HT-29 (cell line): ENCODE measurements around the gene LRGUK. TPM values are rescaled to one million over a fixed set of nuclear protein-coding genes. Genes with fewer than 3 reads are reported as not detected.
"Not testable (repeated sequence)": the region's sequence is repeated elsewhere in the genome, so short reads cannot be mapped to it uniquely, and the experiment has no call there.

ENCODE experiments used
- DNase-seq: peaks from one replicate; pipeline ENCODE4 v3.0.0-alpha.2; 2015; ENCODE audit warnings: low spot score
- total RNA-seq: library from RNA; depleted of rRNA; stranded (reverse); fragments of >200 nt; shearing (Covaris generic); gene quantifications from 2 replicates; pipeline ENCODE4 v1.2.3, GENCODE V29; 2014; rRNA removed

The LRGUK gene, protein sequence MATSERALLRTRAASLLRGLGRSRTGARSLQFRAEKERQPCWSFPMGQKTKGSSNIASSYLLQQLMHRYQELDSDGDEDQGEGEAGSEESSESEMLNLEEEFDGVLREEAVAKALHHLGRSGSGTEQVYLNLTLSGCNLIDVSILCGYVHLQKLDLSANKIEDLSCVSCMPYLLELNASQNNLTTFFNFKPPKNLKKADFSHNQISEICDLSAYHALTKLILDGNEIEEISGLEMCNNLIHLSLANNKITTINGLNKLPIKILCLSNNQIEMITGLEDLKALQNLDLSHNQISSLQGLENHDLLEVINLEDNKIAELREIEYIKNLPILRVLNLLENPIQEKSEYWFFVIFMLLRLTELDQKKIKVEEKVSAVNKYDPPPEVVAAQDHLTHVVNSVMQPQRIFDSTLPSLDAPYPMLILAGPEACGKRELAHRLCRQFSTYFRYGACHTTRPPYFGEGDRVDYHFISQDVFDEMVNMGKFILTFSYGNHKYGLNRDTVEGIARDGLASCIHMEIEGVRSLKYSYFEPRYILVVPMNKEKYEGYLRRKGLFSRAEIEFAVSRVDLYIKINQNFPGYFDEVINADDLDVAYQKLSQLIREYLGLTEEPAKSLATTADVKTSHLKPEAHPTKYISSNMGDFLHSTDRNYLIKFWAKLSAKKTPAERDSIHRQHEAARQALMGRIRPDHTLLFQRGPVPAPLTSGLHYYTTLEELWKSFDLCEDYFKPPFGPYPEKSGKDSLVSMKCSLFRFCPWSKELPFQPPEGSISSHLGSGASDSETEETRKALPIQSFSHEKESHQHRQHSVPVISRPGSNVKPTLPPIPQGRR
- total RNA-seq, result 0.03 TPM in 1 of 2 replicates, not detected in the other

DNA sequence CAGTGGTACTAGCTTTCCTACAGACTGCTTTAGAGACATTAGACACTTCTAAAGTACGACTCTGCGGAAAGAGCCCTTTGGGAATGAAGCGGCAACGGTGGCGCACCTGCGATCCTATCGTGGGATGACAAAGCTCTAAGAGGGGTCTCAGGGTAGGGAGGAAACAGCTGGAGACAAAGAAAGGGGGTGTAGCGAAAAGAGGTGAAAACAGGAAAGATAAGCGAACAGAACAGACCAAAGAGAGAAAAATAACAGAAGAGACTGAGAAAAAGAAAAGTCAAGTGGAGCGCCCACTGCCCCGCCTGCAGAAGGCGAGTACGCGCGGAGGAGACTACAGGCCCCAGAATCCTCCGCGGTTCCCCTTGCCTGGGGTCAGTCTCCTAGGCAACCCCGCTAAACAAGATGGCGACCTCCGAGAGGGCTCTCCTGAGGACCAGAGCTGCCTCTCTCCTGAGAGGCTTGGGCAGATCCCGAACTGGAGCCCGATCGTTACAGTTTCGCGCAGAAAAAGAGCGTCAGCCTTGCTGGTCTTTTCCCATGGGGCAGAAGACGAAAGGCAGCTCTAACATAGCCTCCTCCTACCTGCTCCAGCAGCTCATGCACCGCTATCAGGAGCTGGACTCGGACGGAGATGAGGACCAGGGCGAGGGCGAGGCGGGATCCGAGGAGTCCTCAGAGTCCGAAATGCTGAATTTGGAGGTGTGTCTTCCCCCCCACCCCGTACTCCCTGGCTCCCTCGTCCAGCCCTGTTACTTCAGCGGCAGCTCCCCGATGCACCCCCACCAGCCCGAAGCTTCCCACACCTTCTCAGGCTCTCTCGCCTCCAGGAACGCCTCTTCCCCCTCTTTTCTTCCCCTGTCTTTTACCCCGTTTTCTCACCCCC lies at the start of gene LRGUK:
Gene LRGUK, plus strand, starts transcription at position 375 of the 883 bp plus-strand sequence. Its CDS starts 28 bp downstream, at position 403.
- no peak for DNase-seq

- DNase-seq, result not testable (repeated sequence)
Measured at GRCh38 chr7:134077560-134077959, 49.6 kb upstream of the LRGUK start.

DNA sequence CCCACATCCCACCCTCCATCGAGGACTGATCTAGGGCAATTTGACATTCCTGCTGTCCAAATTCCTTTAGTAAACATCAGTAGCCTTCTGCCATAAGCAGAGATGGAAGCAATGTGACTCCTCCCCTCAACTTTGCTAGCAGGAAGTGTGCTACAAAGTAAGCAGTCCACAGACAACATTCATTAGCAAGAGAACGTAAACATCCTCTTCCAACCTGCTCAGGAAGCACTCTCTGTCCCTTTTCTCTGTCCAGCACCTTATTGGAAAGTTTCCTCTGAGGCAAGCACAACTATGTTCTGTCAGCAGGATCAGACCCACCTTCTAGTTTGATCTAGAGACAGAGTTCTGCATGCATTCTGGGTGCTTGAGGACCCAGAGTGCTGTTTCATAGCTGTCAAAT lies 48.1 kb upstream of the LRGUK start:
- peak; percentile 14 for DNase-seq

GRCh38 chr7:134081695-134082094 lies 45.4 kb upstream of the LRGUK start:
- DNase-seq, result no peak

DNA sequence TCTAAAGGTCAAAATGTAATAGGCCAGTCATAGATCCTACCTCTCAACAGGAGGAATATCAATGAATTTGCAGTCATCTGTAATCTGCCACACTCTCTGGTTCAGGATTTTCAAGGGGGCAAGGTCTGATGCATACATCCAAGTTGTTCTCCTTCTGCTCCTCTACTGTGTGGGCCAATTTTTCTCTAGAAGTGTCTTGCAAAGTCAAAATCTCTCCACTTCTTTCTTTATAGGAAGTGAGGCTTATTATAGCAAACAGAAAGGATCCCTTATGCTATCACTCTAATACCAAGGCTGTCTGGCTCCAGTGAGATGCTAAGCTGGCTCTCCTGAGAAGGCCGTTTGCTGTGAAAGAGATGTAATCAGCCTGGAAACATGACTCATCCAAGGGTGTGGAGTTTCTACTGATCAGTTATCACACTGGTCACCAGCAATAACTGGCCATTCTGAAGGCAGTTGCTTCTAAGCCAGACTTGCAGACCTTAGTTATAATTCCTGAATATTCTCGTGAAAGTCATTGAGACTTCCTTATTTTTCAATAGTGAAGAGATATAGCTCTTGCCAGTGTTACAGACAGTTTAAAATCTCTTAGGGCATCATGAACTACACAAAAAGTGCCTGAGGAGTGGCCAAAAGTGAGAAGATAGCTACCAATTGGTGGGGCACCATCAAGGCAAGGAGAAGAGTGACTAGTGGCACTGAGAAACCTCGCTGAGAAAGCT lies 43.2 kb upstream of the LRGUK start:
- peak; percentile 41 for DNase-seq

GRCh38 chr7:134084488-134085144 lies 42.5 kb upstream of the LRGUK start:
- no peak for DNase-seq

- no peak for DNase-seq
Measured at GRCh38 chr7:134085311-134085710, 41.8 kb upstream of the LRGUK start.

GRCh38 chr7:134086998-134087735 lies 40.0 kb upstream of the LRGUK start:
- no peak for DNase-seq

- DNase-seq, result no peak
Measured at GRCh38 chr7:134088199-134088598, 38.9 kb upstream of the LRGUK start.

DNA sequence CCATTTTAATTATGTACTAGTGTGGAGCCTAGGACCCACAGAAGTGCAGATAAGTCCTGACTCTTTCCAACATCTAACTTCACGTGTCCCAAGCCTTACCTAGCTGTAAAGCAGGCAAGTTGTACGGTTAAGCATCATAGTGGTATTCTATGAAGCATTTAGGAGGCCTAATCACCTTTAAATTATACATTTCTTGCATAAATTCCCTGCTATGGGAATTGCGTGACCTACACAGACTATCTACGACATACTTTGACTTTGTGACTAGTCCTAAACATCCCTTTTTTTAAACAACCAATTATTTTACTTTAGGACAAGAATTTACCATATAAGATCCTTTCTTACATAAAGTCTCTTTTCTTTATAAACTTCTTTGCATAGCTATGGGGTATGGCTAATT lies 37.7 kb upstream of the LRGUK start:
- DNase-seq, result no peak

- no peak for DNase-seq
Measured at GRCh38 chr7:134098072-134098471, 29.1 kb upstream of the LRGUK start.

GRCh38 chr7:134101716-134102115 lies 25.4 kb upstream of the LRGUK start:
- no peak for DNase-seq

DNA sequence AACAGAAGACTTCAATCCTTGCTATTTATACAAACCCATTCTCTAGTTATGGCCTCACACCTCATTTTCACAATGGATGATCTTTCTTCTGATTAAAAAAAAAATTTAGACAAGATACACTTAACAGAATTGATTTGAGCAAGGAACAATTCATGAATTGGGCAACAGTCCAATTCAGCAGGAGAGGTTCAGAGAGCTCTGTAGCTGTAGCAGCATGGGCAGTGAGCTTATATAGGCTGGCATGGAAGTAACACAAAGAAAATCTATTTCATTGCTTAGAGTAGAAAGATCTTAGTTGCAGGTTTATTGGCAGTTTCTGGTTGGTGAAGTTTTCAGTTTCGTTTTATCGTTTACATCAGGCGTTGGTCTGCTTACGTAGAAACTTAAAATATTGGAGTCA lies 23.0 kb upstream of the LRGUK start:
- no peak for DNase-seq

- DNase-seq, result no peak
Measured at GRCh38 chr7:134105841-134106240, 21.3 kb upstream of the LRGUK start.

GRCh38 chr7:134108802-134109201 lies 18.3 kb upstream of the LRGUK start:
- DNase-seq, result no peak

DNA sequence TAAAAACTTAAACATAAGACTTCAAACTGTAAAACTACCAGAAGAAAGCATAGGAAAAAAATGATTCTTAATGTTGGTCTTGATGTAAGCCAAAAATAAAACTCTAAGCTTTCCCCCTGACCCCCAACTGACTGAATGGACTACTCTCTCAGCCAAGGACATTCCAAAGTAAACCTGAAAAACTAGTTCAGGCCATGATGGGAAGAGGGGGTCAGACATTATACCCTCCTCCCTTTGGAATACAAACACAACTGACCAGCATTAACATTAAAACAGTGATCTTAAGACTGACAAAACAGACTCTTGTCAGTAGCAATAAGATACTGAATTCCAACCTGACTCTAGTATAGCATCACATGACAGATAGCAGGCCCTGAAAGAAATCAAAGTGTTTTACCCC lies 13.5 kb upstream of the LRGUK start:
- DNase-seq, result no peak

DNA sequence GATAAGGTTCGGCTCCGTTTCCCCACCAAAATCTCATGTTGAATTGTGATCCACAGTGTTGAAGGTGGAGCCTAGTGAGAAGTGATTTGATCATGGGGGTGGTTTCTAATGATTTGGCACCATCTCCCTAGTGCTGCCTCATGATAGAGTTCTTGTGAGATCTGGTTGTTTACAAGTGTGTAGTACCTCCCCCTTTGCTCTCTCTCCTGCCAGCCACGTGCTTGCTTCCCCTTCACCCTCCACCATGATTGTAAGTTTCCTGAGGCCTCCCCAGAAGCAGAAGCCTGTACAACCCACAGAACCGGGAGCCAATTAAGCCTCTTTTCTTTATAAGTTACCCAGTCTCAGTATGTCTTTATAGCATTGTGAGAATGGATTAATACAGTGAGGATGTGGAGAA lies 12.1 kb upstream of the LRGUK start:
- no peak for DNase-seq

DNA sequence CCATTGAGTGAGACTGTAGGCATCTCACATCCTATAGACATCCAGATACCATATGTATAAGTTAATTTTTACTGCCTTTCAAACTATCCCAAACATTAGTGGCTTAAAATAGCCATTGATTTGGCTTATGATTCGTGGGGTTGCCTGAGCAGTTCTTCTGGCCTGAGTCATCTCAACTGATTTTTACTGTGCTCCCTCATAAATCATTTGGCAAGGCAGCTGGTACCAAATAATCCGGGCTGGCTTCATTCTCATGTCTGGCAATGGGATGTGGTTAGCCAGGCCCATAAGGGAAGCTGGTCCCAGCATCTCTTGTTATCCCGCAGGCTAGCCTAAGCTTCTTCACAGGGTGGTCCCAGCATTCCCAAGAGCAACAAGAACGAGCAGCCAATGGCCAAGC lies 6.7 kb upstream of the LRGUK start:
- no peak for DNase-seq

DNA sequence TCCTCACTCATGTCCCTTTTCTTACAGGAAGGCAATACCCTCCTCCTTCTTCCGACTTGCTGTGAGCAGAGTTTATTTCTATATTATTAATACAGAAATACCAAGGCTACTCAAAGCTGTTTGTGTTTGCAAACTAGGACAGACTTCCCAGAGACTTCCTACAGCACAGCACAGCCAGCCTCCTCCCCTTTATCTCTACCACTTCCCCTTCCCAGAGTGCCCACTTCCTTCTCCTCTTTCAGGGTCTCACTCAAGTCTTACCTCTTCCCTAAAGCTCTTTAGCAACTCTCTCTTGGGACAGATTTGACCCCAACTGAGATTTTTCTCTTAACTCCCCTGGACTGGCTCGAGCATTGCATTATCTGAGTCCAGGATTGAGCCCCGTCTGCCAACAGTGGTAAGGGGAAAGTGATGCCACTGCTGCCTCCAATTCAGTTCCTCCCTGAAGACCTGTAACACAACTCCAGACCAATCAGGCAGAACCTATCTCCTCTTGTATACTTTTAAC lies 5.5 kb upstream of the LRGUK start:
- DNase-seq, result no peak

GRCh38 chr7:134122980-134123379 lies 4.2 kb upstream of the LRGUK start:
- no peak for DNase-seq
